ENCODE results near the gene TCF12.

The TCF12 gene

DNA sequence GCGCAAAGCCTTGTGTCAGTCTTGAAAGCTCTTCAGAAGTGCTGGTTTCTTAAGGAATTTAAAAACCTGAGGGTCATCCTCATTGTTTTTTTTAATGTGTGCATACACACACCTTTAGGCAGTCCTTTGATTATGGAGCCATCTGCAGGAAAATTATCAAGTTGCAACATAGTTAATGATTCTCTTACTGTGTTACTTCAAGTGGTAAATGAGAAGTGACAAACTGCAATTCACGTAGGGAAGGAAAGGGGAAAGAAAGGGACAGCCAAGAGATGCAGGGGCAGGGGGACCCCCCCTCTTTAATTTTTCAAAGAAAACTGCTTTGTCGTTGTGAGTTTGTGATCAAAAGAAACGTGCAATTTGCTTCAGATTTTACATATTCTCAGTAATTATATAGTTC, 295.4 kb downstream of the TCF12 start:
- Histone ChIP-seq H3K9me3 (no peaks in the 10 kb centered on the region), H3K27me3 (no peaks in the 10 kb centered on the region), H3K36me3 (no peaks in the 10 kb centered on the region), H3K4me3 (ENCODE audit: low read depth, low read length) (no peak overlapping the region), H3K4me1 (peaks cover 43% of the 10 kb centered on the region)
- no peak for DNase-seq
- TF ChIP-seq, protein P1, sequence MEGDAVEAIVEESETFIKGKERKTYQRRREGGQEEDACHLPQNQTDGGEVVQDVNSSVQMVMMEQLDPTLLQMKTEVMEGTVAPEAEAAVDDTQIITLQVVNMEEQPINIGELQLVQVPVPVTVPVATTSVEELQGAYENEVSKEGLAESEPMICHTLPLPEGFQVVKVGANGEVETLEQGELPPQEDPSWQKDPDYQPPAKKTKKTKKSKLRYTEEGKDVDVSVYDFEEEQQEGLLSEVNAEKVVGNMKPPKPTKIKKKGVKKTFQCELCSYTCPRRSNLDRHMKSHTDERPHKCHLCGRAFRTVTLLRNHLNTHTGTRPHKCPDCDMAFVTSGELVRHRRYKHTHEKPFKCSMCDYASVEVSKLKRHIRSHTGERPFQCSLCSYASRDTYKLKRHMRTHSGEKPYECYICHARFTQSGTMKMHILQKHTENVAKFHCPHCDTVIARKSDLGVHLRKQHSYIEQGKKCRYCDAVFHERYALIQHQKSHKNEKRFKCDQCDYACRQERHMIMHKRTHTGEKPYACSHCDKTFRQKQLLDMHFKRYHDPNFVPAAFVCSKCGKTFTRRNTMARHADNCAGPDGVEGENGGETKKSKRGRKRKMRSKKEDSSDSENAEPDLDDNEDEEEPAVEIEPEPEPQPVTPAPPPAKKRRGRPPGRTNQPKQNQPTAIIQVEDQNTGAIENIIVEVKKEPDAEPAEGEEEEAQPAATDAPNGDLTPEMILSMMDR (IDR thresholded peaks at IDR 0.05; ENCODE audit: low read depth, low read length) = peak; percentile 60

DNA sequence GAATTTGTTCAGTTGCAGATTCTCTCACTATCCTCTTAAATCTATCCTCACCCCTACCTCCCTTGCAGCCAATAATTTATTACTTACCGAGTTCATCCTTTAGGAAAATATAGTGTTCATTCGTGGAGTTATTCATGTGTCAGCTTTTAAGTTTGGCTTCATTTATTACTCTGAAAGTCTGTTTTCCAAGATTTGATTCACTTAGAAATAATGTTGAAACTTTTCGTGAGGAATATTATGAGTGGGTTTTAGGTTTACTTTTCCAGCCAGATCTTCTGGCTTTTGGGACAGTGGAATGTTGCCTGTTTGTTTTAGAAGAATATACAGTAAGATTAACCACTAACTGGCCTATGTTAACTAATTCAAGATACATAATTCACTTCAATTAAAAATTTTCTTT, 296.9 kb downstream of the TCF12 start:
- Histone ChIP-seq H3K9me3 (no peaks in the 10 kb centered on the region), H3K4me1 (peaks cover 44% of the 10 kb centered on the region), H3K4me3 (ENCODE audit: low read depth, low read length) (no peak overlapping the region), H3K27me3 (no peaks in the 10 kb centered on the region), H3K36me3 (no peaks in the 10 kb centered on the region)
- DNase-seq = no peak
- TF ChIP-seq, protein P1 (IDR thresholded peaks at IDR 0.05; ENCODE audit: low read depth, low read length) = no peak

DNA sequence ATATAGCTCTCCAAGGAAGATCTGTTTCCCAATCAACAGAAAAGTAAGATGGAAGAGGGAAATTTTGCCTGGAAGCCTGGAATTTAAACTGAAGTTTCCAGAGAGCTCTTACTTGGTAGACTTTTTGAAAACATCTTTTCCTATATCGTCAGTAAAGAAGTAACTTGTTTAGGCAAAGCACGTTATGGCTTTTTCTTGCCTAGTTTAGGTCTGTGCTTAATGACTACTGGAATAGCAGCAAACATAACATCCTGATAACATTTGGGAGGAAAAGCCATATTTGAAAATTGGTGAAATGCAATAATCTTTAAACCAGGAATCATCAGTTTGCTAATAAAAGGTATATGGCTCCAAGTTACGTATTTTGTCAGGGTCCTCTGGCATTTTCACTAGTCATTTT, 297.4 kb downstream of the TCF12 start:
- DNase-seq = no peak
- no peaks in the 10 kb centered on the region for H3K36me3 ChIP-seq
- H3K4me3 ChIP-seq (ENCODE audit: low read depth, low read length) = peak overlapping the region; percentile 5; the same call in 1 of the 2 replicates
- no peaks in the 10 kb centered on the region for H3K9me3 ChIP-seq
- no peaks in the 10 kb centered on the region for H3K27me3 ChIP-seq
- TF ChIP-seq, protein P1 (IDR thresholded peaks at IDR 0.05; ENCODE audit: low read depth, low read length) = no peak
- peaks cover 41% of the 10 kb centered on the region for H3K4me1 ChIP-seq

DNA sequence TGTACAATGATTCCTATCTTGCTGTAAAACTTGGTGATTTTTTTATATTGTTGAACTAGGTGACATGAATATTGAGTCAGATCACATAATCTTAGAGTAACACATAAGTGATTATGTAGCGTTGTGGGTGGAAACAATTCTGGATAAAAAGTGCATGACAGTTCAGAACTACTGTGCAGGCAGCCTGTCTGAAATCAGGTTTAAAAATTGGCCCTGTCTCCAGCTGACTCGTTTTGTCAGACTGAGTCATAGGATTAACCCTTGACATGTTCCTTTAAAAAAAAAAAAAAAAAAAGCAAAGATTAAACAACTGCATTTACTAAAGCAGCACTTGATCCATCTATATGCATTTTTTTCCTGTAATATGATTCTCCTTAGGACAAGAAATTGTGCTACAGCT, 297.8 kb downstream of the TCF12 start:
- Histone ChIP-seq H3K9me3 (no peaks in the 10 kb centered on the region), H3K36me3 (no peaks in the 10 kb centered on the region), H3K27me3 (no peaks in the 10 kb centered on the region), H3K4me1 (peaks cover 41% of the 10 kb centered on the region), H3K4me3 (ENCODE audit: low read depth, low read length) (peak overlapping the region; percentile 5; the same call in 1 of the 2 replicates)
- TF ChIP-seq, protein P1 (IDR thresholded peaks at IDR 0.05; ENCODE audit: low read depth, low read length) = no peak
- DNase-seq = no peak

DNA sequence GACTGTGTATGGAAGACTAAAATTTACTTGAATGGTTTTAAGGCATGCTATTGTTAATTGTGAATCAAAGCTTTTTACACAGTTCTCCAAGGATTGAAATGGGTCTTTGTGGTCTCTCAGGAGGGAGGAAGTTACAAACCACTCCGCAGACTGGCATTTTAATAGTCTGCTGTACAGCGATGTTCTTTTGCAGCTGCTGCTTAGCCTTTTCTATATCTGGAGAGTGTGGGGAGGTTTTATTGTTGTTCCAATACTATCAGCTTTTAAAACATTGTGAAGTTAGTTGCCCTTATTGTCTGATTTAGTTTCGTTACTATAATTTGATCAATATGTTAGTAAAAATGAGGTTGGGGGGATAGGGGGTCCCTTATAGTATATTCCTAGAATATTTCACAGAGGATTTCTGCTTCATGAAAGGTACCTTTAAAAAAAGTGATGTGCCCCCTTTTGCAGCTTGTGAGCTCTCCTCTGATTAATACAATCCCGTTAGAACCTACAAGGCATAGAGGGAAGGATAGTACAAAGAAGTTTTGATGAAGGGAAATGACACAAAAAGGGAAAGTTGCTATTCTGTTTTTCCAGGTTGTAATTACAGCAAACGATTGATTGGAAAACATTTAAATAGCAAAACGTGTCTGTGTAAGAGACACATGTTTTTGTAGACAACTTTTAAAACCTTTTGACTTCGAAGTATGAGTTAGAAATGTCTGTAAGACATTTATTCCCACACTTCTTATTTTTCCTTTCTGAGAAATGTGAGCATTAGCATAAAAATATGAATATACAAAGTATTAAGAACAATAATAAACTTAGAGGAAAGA, 299.5 kb downstream of the TCF12 start:
- H3K36me3 ChIP-seq = no peaks in the 10 kb centered on the region
- no peaks in the 10 kb centered on the region for H3K9me3 ChIP-seq
- peaks cover 43% of the 10 kb centered on the region for H3K4me1 ChIP-seq
- H3K4me3 ChIP-seq (ENCODE audit: low read depth, low read length) = peak overlapping the region; percentile 72
- no peak for DNase-seq
- no peaks in the 10 kb centered on the region for H3K27me3 ChIP-seq
- TF ChIP-seq, protein P1 (IDR thresholded peaks at IDR 0.05; ENCODE audit: low read depth, low read length) = no peak

DNA sequence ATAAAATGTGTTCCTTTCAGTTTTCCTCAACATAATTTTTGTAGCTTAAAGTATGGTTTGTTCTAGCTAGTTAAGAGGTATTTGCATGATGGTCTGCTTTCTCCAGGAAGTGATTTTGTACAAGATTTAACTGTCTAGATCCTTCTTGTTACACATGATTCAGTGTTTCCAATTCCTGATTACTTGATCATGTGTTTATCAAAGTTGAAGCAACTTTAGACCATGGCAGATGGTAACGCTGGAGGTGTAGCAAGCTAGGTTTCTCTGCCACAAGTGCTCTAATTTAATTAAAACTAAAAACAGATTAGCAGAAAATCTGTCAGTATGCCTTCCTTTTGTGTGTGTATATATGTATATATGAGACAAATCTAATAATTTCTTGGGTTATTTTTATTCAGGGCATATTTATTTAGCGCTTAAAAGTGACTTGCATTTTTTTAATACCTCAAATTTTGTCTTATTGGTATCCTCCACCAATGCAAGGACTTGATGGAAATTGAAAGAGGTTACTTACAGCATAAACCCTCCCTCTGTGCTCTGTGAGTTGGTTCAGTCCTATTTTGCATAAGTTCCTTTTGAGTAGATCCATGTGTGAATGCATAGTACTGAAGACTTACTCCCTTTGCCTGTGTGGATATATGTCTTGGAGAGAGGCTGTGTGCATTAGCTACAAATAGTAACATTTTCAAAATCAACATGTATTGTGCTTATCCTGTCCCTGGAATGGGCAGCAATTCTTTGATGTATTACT, 300.6 kb downstream of the TCF12 start:
- H3K9me3 ChIP-seq = no peaks in the 10 kb centered on the region
- DNase-seq = peak; percentile 71
- TF ChIP-seq, protein P1 (IDR thresholded peaks at IDR 0.05; ENCODE audit: low read depth, low read length) = no peak
- no peaks in the 10 kb centered on the region for H3K36me3 ChIP-seq
- H3K4me1 ChIP-seq = peaks cover 41% of the 10 kb centered on the region
- no peaks in the 10 kb centered on the region for H3K27me3 ChIP-seq
- peak overlapping the region; percentile 72 for H3K4me3 ChIP-seq (ENCODE audit: low read depth, low read length)
